ENCODE measurements around the gene DRAM1. TPM values are rescaled to one million over a fixed set of nuclear protein-coding genes. Genes with fewer than 3 reads are reported as not detected.

DRAM1 gene
- total RNA-seq, 3 donors from 2014 or later: 31.2 to 32.4 (median 31.6) TPM

DNA sequence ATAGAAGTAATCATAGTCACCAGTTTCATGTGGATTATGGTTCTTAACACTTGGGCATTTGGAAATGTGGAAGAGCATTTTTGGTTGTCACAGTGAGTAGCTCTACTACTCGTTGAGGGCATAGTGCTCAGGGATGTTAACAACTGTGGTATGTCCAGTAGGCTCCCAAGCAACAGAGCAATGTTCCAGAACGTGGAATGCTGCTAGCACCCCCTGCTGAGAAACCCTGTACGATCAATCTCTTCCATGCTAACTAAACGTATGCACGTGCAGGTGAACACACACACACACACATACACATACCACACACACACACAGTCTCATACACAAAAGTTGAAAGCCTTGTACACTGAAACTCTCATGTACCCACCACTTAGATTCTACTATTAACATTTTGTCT is 30.1 kb upstream of the DRAM1 start:
- Histone ChIP-seq H3K9me3 (no peaks in the 10 kb centered on the region), H3K27ac (no peak overlapping the region), H3K27me3 (no peaks in the 10 kb centered on the region), H3K36me3 (no peaks in the 10 kb centered on the region), H3K4me1 (no peaks in the 10 kb centered on the region), H3K4me3 (no peak overlapping the region)
- no peak for DNase-seq (ENCODE audit: low spot score in 2 of 2)
- TF ChIP-seq POLR2AphosphoS5 (IDR thresholded peaks at IDR 0.05): no peak
- TF ChIP-seq, protein P1, sequence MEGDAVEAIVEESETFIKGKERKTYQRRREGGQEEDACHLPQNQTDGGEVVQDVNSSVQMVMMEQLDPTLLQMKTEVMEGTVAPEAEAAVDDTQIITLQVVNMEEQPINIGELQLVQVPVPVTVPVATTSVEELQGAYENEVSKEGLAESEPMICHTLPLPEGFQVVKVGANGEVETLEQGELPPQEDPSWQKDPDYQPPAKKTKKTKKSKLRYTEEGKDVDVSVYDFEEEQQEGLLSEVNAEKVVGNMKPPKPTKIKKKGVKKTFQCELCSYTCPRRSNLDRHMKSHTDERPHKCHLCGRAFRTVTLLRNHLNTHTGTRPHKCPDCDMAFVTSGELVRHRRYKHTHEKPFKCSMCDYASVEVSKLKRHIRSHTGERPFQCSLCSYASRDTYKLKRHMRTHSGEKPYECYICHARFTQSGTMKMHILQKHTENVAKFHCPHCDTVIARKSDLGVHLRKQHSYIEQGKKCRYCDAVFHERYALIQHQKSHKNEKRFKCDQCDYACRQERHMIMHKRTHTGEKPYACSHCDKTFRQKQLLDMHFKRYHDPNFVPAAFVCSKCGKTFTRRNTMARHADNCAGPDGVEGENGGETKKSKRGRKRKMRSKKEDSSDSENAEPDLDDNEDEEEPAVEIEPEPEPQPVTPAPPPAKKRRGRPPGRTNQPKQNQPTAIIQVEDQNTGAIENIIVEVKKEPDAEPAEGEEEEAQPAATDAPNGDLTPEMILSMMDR (IDR thresholded peaks at IDR 0.05): no peak
- TF ChIP-seq POLR2A (IDR thresholded peaks at IDR 0.05): no peak
- intact Hi-C loops (cut with DNase I; ENCODE audit: low total_unique reads): no loop called here

DNA sequence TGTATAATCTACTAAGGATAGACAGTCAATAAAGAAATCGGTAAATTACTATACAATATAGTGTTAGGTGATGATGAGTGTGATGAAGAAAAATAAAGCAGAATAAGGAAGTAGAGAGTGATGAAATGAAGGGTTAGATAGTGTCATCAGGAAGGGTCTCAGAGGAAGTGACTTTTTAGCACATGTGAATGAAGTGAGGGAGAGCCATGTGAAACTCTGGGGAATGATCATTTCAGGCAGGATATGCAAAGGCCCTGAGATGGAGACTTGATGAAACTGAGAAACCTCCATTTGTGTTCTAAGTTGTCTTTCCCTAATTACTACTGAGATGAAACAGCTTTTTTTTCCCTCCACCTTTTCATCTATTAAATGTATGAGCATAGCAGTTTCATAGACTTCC is 27.2 kb upstream of the DRAM1 start:
- H3K4me3 ChIP-seq: no peak overlapping the region
- no peak for TF ChIP-seq POLR2AphosphoS5 (IDR thresholded peaks at IDR 0.05)
- TF ChIP-seq, protein P1 (IDR thresholded peaks at IDR 0.05): no peak
- no peak for TF ChIP-seq POLR2A (IDR thresholded peaks at IDR 0.05)
- no peak for DNase-seq (ENCODE audit: low spot score in 2 of 2)
- H3K4me1 ChIP-seq: no peaks in the 10 kb centered on the region
- no peaks in the 10 kb centered on the region for H3K9me3 ChIP-seq
- H3K27me3 ChIP-seq: no peaks in the 10 kb centered on the region
- H3K27ac ChIP-seq: no peak overlapping the region
- intact Hi-C loops (cut with DNase I; ENCODE audit: low total_unique reads): no loop called here
- no peaks in the 10 kb centered on the region for H3K36me3 ChIP-seq

DNA sequence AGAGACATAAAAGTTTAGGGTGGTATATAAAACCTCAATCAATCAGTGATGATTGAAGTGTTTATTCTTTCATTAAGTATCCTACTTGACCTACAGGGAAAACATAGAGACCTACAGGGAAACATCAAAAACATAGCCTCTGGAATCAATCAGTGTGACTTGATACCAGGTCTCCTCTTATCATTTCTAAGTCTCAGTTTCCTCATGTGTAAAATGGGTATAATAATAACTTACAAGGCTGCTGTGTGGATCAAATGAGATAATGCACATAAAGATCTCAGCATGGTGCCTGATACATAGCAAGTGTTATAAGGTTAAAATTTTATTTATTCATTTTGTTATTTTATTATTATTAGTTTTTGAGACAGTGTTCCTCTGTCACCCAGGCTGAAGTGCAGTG is 24.4 kb upstream of the DRAM1 start:
- no peak for DNase-seq (ENCODE audit: low spot score in 2 of 2)
- TF ChIP-seq, protein P1 (IDR thresholded peaks at IDR 0.05): no peak
- TF ChIP-seq POLR2A (IDR thresholded peaks at IDR 0.05) (no peak), POLR2AphosphoS5 (IDR thresholded peaks at IDR 0.05) (no peak)
- Histone ChIP-seq H3K4me1 (no peaks in the 10 kb centered on the region), H3K36me3 (no peaks in the 10 kb centered on the region), H3K27me3 (no peaks in the 10 kb centered on the region), H3K9me3 (no peaks in the 10 kb centered on the region), H3K27ac (no peak overlapping the region), H3K4me3 (no peak overlapping the region)
- intact Hi-C loops (cut with DNase I; ENCODE audit: low total_unique reads): no loop called here

DNA sequence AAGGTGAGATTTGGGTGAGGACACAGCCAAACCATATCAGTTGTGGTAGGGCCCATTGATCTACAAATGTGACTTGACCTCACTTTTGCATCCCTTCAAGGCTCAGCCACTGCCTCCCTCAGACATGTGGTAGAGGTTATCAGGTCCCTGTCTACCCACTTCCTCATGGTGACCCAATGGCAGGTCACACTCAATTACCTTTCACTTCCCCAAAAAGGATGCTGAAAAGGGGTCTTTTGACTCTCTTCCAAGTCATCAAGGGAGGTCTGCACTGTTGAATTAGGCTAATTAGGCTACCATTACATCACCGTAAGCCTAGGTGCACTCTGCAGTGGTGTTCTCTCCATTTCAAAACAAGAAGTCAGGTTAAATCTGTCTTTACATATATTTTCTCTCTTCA is 22.6 kb upstream of the DRAM1 start:
- H3K4me3 ChIP-seq: no peak overlapping the region
- H3K36me3 ChIP-seq: no peaks in the 10 kb centered on the region
- no peak for DNase-seq (ENCODE audit: low spot score in 2 of 2)
- H3K4me1 ChIP-seq: no peaks in the 10 kb centered on the region
- no peaks in the 10 kb centered on the region for H3K9me3 ChIP-seq
- TF ChIP-seq POLR2AphosphoS5 (IDR thresholded peaks at IDR 0.05) (no peak), POLR2A (IDR thresholded peaks at IDR 0.05) (no peak)
- TF ChIP-seq, protein P1 (IDR thresholded peaks at IDR 0.05): no peak
- H3K27ac ChIP-seq: no peak overlapping the region
- H3K27me3 ChIP-seq: no peaks in the 10 kb centered on the region
- intact Hi-C loops (cut with DNase I; ENCODE audit: low total_unique reads): no loop called here

DNA sequence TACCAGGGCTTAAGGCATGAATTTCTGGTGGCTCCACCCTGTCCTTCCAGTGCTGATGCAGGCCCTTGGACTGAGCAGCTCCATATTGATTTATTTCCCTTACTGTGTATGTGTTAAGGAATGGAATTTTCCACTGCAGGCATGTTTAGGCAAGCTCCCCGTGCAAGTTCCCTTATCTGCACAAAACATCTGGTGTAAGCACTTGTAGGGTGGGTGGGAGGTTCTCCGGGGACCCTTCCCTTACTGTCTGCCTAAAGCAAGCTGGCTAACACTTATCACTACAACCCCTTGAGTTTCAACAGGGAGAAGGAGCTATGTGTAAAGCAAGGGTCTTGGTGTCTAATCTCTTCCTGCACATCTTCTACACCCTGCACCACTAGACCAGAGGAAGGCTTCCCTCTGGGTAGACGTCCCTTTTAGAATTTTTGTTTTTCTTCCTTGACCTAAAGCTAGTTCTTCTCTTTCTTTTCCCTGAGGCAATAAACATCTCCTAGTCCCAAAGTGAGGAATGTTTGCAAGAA is 22.0 kb upstream of the DRAM1 start:
- H3K4me1 ChIP-seq: no peaks in the 10 kb centered on the region
- no peak overlapping the region for H3K4me3 ChIP-seq
- H3K36me3 ChIP-seq: no peaks in the 10 kb centered on the region
- no peak overlapping the region for H3K27ac ChIP-seq
- no peak for TF ChIP-seq POLR2AphosphoS5 (IDR thresholded peaks at IDR 0.05)
- TF ChIP-seq, protein P1 (IDR thresholded peaks at IDR 0.05): no peak
- TF ChIP-seq POLR2A (IDR thresholded peaks at IDR 0.05): no peak
- H3K9me3 ChIP-seq: no peaks in the 10 kb centered on the region
- intact Hi-C loops (cut with DNase I; ENCODE audit: low total_unique reads): no loop called here
- DNase-seq (ENCODE audit: low spot score in 2 of 2): no peak
- no peaks in the 10 kb centered on the region for H3K27me3 ChIP-seq
